GM21360 (cell line): ENCODE results near the gene PTPRH.

Source experiments
- ATAC-seq: cut with Tn5 transposase; IDR thresholded peaks from one replicate; pipeline ENCODE4 v1.9.1; 2021; ENCODE audit warnings: mild to moderate bottlenecking, moderate library complexity; ENCODE audit not compliant: unreplicated experiment

PTPRH gene

DNA sequence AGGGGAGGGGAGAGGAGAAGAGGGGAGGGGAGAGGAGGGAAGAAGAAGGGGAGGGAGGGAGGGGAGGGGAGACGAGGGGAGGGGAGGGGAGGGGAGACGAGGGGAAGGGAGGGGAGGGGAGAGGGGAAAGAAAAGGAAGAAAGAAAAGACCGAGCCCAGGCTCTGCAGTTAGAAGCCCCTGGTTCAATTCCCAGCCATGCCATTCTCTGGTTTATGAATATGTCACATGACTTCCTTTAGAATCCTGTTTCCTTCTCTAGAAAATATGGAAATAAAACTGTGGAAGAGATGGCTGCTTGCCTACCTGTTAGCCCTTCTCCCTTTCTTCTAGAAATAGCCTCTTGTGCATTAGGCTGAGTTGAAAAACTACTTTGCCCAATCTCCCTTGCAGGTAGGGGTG, 74.6 kb downstream of the PTPRH start:
- no peak for ATAC-seq

DNA sequence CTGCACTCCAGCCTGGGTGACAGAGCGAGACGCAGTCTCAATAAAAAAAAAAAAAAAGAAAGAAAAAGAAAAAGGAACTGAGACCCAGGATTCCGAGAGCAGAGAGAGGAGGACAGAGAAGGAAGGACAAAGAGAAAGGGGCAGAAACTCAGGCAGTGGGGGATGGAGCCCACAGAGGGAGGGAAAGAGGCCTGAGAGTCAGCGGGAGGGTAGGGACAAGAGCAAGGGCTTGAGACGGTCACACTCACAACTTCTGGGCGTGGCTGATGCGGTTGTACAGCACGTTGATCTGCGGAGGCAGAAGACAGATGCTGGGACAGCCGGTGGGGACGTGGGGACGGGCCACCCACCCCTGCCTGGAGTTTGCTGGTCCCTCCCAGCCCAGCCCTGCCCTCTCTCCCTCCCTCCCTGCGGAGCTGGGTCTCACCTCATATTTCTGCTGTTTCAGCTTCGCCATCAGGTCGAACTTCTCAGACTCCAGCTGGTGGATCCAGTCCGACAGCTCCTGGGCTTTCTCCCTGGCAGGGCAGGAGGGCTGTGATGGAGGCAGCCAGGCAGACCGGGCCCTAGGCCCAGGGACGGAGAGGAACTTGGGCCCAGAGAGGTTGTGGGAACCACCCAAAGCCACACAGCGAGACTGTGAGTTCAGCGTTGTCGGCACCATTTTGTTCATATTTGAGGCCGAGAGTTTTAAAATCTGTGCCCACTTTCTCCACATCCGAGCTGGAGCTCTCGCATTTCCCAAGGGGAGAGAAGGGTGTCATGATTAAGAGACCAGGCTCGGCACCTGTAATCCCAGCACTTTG, 75.5 kb downstream of the PTPRH start:
- no peak for ATAC-seq

DNA sequence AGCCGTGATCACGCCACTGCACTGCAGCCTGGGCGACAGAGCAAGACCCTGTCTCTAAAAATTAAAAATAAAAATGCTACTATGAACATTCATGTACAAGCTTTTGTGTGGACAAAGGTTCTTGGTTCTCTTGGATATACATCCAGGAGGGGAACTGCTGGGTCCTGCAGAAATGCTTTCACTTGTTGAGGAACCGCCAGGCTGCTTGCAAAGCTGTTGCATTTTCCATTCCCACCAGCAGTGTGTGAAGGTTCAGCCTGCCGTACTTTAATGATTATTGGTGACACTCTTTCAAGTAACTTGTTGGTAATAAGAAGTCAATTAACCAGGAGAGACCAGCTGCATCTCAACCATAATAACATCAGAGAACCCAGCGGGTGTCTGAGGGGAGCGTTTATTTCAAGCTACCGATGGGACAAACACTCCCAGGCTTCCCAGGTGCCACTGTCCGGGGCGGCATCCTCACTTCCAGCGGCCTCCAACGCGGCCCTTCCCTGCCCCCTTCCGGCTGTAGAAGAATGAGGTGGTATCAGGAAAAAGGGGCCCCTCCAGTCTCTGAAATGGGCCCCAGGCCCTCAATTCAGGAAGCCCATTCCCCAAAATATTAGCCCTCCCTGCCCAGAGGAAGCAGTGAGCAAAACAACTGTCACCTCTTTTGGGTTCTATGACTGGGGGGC, 76.7 kb downstream of the PTPRH start:
- no peak for ATAC-seq

DNA sequence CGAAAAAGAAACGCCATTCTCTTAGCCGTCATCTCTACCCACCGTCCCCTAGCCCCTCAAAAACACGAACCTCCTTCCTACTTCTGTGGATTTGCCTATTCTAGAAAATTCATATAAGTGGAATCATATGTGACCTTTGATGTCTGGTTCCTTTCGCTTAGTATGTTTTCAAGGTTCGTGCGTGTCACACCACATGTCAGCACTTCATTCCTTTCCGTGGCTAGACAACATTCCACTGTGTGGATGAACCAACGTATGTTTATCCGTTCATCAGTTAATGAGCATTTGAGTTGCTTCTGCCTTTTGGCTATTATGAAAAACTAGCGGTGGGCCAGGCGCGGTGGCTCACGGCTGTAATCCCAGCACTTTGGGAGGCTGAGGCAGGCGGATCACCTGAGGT, 77.9 kb downstream of the PTPRH start:
- ATAC-seq: no peak
